Measurements from ENCODE around the gene KRT4.

GRCh38 chr12:52781399-52782082, 32.4 kb downstream of the KRT4 start:
- TF ChIP-seq EZH2 (IDR thresholded peaks at IDR 0.05) (no peak), FOXP2 (optimal IDR thresholded peaks at IDR 0.05; ENCODE audit: control extremely low read depth, extremely low read length, insufficient read depth) (no peak)

Measured in SK-N-MC (cell line).